HT-29 (cell line): ENCODE results near the gene MSANTD2. TPM values are rescaled to one million over a fixed set of nuclear protein-coding genes. Genes with fewer than 3 reads are reported as not detected.

ENCODE experiments used
- DNase-seq: peaks from one replicate; pipeline ENCODE4 v3.0.0-alpha.2; 2015; ENCODE audit warnings: low spot score
- total RNA-seq: library from RNA; depleted of rRNA; stranded (reverse); fragments of >200 nt; shearing (Covaris generic); gene quantifications from 2 replicates; pipeline ENCODE4 v1.2.3, GENCODE V29; 2014; rRNA removed

Gene MSANTD2
- total RNA-seq, 1 experiment from 2014 or later: 27.5 TPM

DNA sequence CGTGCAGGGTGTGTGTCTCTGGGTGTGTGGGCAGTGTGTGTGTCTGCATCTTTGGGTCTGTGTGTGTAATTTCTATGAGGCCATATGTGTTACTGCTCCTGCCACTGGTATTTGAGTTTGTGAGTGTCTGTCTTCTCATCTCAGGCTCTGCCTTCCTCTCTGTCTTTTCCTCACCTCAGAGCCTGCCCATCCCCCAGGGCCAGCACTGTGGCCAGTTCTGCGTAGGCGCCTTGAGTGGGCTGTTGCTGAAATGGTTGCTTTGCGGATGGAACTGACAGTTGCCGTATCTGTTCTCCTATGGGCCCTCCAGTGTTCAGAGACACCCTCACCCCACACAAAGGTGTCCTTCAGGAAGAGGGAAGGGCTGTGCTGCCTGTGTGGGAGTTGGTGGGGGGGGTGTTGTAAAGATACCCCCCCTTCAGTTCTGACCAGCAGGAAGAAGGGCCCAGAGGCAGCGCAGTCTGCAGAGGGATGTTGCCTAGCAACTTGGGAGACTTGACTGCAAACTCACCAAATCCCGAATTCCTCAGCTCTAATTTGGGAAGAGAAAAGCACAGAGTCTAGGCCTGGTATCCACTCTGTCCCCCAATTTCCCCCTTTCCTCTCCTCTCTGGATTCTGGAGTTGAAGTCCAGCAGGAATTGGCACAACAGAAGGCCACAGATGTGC is 62.4 kb downstream of the MSANTD2 start:
- no peak for DNase-seq

DNA sequence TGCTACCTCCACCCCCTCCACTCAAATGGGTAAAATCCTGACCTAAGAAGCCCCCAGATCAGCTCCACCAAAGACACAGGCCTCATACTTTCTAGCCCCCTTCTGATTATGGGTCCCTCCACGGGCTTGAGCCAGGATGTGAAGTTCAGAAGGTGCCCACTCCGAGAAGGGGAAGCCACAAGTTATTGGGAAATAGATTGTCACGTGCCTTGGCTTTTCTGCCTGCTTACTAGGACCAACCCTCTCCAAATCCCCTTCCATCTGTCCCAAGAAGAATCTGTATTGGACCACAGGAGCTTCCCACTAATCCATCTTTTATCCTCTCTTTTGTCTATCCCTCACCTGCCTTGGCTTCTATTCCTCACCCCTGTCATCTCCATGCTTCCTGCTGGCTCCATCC is 63.5 kb downstream of the MSANTD2 start:
- DNase-seq: no peak

DNA sequence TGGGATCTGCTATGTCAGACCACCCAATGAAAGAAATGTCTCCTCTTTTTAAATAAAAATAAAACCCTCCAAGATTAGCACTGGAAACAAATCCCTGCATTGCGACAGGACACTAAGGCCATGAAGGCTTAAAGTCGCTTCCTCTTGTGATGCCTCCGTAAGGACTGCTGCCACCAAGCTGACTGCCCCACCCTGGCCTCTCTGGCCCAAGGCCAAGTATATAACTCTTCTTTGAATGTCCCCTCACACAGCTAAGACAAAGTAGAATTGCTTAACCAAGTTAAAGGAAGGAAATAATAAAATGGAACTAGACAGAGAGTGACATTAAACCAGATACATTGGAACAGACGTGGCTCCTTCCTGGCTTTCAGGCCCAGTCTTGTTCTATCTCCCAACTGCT is 68.0 kb downstream of the MSANTD2 start:
- no peak for DNase-seq

DNA sequence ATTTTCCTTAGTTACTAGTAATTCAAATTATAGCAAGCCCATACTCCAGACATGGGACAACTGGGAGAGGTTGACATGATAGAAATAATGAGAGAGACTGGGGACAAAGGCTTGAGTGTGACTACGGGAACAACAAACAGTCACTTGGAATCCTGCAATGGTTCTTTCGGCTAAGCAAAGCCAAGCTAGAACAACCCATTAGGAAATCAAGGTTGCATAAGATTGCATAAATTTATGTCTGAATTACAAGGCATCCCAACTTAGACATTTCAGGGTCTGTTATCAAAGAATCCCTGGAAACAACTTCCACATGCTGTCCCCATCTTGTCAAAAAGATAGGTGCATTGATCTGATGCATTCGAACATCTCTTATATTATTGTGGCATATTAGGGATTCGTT is 70.6 kb downstream of the MSANTD2 start:
- no peak for DNase-seq

DNA sequence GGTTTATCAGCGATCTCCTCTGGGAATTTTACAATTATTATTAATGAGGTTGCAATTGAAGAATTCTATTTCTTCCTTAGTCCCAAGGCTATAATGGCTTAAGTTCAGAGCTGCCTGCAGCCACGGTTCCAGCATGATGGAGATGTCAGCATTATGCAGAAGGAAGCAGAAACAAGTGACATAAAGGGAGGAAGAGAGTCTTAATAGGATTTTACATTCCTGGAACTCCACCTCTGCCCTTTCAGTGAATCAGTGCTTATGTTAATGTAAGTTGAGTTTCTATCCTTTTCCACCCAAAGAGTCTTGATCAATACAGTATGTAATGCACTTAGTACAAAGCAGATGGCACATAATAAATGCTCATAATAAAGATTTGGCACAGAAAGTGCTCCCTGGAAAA is 72.1 kb downstream of the MSANTD2 start:
- DNase-seq: no peak

DNA sequence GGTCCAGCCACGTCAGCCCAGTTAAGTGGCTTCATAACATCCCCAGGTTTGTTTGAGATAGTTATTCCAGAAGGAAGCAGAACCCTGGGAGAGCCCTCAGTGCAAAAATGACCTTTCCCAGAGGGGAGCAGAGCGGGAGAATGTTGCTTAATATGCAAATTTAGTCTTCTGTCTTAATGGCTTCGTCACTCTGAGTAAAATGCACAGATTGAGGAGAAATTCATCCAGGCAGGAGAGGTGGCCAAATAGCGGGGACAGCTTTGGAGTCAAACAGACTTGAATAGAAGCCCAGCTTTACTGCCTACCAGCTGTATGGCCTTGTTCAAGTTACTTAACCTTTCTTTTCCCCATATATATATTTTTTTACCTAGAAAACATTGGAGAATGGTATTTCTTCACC is 72.7 kb downstream of the MSANTD2 start:
- no peak for DNase-seq

DNA sequence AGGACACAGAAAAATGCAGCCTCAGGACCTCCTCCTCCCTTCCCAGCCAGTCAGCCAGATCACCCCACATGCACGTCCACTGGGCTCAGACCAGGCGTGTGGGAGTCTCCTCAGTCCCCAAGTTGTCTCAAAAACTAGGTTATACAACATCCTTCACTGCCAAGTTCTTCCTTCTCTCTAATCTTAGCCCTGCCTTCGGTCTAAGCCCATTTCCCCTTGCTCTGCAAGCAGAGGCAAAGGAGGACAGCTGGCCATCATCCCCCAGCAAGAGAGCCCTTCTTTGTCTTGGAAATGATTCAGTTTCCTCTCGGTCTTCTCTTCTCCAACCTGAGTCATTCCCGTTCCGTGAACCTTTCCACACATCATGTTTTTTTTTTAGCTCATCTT is 74.5 kb downstream of the MSANTD2 start:
- no peak for DNase-seq

DNA sequence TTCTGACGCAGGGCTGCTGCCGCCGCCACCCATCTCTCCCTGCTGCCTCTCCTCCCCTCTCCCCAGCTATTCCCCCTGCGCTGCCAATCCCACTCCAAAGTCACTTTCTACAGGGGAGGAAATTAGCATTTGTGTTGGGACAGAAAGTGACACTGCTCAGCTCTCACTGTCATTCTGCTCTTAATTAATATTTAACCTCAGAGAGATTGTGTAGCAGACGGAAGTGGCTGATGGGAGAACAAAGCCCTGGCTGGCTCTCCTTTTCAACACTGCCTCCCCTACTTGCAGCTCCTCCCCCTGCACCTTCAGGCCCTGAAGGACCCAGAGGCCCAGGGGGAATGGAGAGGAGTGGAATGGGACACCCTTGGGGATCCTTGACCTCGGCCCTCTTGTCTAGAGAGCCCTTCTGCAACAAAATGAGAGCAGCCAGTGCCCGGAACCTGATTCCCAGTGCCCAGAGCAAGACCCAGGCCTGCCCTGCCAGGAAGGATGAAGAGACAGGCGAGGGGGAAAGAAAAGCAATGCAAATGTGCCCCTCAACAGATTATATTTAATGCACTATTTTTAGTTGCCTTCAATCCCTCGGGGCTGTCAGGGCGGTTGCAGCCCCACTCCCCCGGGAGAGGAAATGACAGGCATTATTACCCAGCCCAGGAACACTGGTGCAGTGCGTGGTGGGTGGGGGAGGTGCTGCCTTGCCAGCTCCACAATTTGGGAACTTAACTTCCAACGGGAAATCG is 75.1 kb downstream of the MSANTD2 start:
- DNase-seq: peak; percentile 41

DNA sequence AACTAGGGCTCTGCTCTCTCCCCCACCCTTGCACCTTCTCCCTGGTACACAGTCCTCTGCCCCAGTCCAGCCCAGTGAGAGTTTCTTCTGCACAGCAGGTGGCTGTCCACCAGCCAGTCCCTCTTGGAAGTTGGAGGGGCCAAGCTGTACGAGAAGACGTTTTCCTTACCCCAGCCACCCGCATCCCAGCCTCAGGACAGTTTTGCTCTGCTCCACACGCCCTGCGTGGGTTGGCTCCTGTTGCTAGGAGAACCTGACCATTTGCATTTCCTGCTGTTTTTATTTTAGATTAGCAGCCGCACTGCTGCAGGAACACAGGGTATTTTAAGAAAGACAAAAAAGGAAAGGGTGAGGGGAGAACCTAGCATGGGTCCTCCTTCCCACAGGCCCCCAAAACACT is 78.0 kb downstream of the MSANTD2 start:
- DNase-seq: no peak

DNA sequence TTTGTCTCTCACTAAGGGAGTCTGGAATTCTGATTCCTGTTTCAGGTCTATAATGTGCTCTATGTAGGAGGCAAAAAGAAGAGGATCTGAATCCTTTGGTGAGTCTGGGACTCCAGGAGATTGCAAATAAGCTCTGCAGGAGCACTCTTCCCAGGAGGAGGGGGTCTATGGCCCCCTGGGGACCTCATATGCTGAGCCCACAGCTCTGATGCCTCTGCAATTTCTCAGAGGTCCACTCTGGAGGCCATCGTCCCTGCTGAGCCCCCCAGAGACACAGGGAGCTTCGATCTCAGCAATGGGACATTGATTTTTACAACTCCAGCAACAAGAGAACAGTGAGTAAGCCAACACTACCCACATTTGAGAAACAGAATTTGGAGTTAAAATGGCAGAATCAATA is 80.7 kb downstream of the MSANTD2 start:
- no peak for DNase-seq

DNA sequence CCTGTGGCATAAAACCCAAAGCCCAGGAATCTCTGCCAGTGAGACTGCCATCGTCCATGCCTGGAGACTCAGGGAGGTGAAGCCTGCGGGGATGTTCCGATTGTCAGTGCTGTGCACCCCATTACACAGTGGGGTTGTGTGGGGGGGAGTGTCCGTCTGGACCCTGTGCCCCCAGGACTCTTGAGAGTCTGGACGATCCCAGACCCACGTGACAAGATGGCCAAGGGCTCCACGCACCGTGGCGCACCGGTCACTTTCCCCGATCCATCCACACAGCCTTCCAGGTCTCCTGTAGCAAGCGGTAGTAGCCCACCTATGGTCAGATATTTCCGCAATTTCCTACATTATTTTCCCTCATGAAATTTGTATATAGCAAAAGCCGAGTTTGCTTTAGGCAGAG is 81.4 kb downstream of the MSANTD2 start:
- DNase-seq: no peak

DNA sequence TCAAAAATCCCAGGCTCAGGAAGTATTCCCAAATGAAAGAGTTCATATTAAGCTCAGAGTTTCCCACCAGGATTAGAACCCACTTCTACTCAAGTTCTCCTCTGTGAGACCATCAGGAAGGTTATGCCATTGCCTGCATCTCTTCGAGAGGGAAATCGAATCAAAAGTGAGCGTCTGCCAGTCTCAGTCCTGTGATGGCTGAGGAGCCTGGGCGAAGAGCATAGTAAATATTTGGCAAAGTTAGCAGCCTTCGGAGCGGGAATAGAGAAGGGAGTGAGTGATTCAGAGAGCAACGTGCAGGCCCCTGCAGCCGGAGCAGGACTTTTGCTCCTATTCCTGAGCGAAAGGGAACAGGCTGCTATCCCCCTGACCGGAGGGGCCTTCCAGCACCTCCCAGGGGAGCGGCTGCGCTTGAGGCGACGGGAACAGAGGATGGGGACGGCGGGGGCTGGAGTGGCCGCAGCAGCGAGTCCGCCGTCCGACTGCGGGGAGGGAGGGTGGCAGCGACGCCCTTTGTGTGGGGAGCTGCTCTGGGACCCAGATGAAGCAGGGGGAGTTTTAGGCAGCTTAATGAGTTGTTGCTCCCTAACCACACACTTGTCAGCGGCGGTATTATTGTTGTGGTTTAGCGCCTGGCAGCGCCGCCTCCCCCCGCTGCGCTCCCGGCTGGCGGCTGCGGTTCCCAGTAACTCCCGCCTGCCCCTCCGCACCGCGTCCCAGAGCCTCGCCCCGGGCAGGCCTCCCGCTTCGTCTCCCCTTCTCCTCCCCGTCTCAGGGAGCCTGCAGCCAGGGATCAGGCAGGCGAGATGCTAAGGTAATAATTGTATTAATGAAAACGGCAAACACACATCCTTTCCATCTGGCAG is 82.2 kb downstream of the MSANTD2 start:
- no peak for DNase-seq

DNA sequence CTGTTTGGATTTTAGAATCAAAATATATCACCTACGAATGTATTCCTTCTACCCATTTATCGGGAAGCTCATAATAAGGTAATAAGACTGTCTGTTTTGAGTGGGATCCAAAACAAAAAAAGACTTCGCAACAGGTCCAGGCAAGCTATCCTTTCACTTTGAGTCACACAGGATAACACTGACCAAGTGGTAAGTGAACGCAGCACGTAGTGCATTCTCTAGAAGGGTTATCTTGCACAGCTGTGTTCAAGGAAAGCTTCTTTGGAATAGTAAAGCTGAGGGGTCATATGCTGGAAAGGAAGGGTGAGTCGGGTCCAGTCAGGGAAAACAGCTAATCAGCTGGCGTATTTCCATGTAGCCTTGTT is 82.8 kb downstream of the MSANTD2 start:
- DNase-seq: no peak

DNA sequence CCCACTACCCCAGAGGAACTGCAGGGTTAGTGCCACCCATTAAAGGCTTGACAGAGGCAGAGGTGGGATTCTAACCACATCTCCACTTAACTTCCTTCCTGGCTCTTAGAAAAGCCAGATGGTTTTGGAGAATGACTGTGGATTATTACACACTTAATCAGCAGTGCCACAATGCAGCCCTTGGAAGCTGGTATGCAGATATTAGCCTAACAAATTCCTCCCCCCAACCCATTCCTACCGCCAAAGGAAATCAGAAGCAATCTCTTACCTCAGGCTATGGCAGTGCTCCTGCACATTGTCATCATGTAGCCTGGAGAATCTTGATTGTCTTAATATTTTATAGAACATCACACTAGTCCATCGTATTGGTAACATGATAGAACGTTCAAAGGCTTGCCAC is 83.6 kb downstream of the MSANTD2 start:
- DNase-seq: no peak

Other genes with a start within 250 kb of the MSANTD2 start
- not detected in 2 replicates for gene OR8A1, start 230.4 kb downstream of the MSANTD2 start, total RNA-seq
- not detected in 2 replicates for gene PANX3, start 189.0 kb downstream of the MSANTD2 start, total RNA-seq
- 45.8 and 63.0 TPM in 2 replicates for gene TBRG1, start 177.5 kb downstream of the MSANTD2 start, total RNA-seq
- 6.8 and 6.9 TPM in 2 replicates for gene SIAE, start 126.7 kb downstream of the MSANTD2 start, total RNA-seq
- 2.9 and 7.2 TPM in 2 replicates for gene SPA17, start 126.5 kb downstream of the MSANTD2 start, total RNA-seq
- 9.9 and 12.4 TPM in 2 replicates for gene NRGN, start 60.5 kb downstream of the MSANTD2 start, total RNA-seq
- gene VSIG2, start 48.2 kb downstream of the MSANTD2 start, total RNA-seq: 137 and 149 TPM in 2 replicates
- 31.1 and 38.2 TPM in 2 replicates for gene ESAM, start 38.1 kb downstream of the MSANTD2 start, total RNA-seq
- gene ROBO3, start 65.0 kb upstream of the MSANTD2 start, total RNA-seq: 3.8 and 5.5 TPM in 2 replicates
- gene ROBO4, start 97.5 kb upstream of the MSANTD2 start, total RNA-seq: 0.73 TPM in 1 of 2 replicates, not detected in the other
- gene HEPN1, start 118.8 kb upstream of the MSANTD2 start, total RNA-seq: not detected in 2 replicates
- gene HEPACAM, start 135.6 kb upstream of the MSANTD2 start, total RNA-seq: not detected in 2 replicates
- gene CCDC15, start 153.8 kb upstream of the MSANTD2 start, total RNA-seq: 1.2 and 1.3 TPM in 2 replicates